HG02970 (cell line): Measurements from ENCODE around the gene TMEM203.

Experiments
- ATAC-seq: cut with Tn5 transposase; IDR thresholded peaks from one replicate; pipeline ENCODE4 v1.9.1; 2021; ENCODE audit warnings: mild to moderate bottlenecking, moderate library complexity, moderate number of reproducible peaks; ENCODE audit not compliant: unreplicated experiment, low FRiP score

TMEM203 gene

GRCh38 chr9:137198051-137198901 is 7.2 kb downstream of the TMEM203 start:
- no peak for ATAC-seq

DNA sequence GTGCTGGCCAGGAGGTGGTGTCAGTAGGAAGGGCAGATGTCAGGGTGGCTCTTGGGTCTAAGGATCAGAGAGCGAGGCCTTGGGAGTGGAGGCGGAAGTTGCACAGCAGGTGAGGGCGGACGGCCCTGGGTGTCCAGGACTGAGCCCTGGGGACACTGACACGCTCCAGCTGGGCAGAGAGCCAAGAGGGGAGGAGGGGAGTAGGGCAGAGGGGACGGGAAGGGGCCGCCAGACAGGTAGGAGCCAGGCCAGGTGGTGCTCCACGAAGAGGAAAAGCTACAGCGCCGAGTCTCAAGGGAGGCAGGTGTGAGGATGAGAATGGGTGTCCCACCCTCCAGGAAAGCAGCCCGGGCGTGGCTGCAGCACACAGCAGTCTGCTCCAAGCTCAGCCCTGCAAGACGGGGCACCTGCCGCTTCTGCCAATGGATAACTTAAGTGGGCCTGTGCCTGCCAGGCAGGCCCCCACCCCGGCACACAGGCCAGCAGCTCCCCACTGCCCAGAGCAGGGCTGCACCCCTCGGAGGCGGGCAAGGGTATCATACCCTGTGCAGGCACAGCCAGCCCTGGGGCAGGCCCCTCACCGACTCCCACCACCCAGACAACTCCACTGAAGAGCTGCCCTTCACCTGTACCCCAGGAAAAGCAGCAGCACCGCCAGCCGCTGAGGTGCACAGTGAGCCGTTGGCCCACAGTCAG is 9.8 kb downstream of the TMEM203 start:
- ATAC-seq = no peak

DNA sequence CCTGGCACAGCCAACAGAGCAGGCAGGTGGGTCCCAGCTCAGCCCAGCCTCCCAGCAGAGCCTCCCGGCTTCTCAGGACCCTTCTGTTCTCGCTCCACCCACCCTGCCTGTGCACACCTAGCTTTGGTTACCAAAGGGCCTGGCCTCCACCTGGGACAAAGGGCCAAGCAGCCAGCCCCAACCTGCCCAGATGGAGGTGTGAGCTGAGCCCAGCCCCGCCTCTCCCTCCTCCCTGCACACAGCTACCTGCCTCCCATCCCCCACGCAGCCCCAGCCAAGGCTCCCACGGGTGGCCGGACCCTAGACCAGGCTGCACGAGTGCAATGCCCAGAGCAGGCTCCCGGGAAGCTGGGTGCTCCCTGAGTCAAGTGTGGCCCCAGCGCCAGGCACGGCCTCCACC is 10.5 kb downstream of the TMEM203 start:
- no peak for ATAC-seq

- no peak for ATAC-seq
Measured at GRCh38 chr9:137194388-137194787, 11.1 kb downstream of the TMEM203 start.

GRCh38 chr9:137193771-137194170 is 11.7 kb downstream of the TMEM203 start:
- no peak for ATAC-seq

DNA sequence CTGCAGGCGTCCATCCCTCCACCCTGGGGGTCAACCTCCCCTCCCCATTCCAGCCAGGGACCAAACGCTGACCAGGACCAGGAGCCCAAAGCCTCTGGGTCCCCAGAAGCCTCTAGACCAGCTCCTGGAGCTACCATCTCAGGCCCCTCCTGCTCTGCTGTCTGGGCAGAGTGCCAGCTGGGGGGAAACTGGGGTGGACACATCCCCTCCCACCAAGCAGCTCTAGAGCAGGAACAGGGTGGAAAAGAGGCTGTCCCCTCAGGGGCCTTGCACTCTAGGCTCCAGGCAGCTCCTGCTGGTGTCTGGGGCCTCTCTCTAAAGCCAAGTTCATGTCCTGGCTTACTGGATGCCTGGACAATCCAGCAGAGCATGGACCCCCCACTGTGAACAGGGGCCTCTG is 12.6 kb downstream of the TMEM203 start:
- no peak for ATAC-seq

DNA sequence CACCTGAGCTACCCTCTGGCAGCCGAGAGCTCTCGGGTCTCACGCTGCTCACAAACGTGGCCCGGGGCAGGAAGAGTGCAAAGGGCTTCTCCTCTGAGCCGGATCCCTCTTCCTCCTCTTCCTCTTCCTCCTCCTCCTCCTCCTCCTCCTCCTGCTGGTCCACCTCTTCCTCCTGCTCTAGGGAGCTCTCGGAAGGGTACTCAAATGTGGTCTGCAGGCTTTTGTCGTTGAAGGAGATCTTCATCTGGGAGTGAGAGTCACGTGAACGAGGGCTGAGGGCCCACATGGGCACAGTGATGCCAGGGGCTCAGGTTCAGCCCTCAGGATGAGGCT is 13.0 kb downstream of the TMEM203 start:
- no peak for ATAC-seq

DNA sequence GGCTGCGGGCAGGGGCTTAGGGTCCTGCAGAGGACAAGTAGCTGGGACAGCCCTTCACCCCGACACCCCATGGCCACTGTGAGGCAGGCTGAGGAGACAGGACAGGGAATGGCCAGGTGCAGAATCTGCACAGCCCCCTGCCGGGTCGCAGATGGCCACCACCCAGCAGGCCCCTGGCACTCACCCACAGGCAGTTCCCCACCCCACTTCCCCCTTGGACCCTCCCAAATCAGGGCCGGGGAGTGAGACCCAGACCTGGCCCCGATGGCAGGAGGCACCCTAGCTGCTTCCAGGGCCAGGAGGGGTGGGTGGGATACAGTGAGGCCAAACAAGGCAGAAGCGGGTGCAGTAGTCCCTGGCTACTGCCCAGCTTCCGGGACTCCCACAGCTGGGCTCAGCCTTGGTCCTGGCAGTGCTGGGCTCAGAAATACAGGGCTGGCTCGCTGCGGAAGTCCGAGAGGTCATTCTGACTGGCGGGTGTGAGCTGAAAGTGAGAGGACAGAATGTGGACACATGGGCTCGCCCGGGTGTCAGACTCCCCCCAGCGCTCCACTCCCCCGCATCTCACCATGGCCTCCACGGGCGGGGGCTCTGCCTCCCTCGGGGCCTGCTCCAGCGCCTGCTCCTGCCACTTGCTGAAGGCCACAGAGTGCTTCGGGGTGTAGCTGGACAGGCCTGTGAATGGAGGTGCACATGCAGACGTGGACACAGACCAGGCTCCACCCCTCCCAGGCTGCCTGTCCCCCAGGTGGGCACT is 13.6 kb downstream of the TMEM203 start:
- no peak for ATAC-seq

- ATAC-seq = no peak
Measured at GRCh38 chr9:137191245-137191644, 14.2 kb downstream of the TMEM203 start.

GRCh38 chr9:137190315-137190856 is 15.1 kb downstream of the TMEM203 start:
- ATAC-seq = no peak

GRCh38 chr9:137189297-137190295 is 15.9 kb downstream of the TMEM203 start:
- no peak for ATAC-seq

- ATAC-seq = peak; percentile 87
Measured at GRCh38 chr9:137188490-137189296, 16.8 kb downstream of the TMEM203 start, which contains the start of the genes ANAPC2 and SSNA1. ANAPC2 (minus strand) TSS chr9:137188560; CDS start chr9:137188532, 28 bp downstream. SSNA1 (plus strand) TSS chr9:137188676; CDS start chr9:137188727, 51 bp downstream.

- ATAC-seq = no peak
Measured at GRCh38 chr9:137188086-137188489, 17.4 kb downstream of the TMEM203 start.

DNA sequence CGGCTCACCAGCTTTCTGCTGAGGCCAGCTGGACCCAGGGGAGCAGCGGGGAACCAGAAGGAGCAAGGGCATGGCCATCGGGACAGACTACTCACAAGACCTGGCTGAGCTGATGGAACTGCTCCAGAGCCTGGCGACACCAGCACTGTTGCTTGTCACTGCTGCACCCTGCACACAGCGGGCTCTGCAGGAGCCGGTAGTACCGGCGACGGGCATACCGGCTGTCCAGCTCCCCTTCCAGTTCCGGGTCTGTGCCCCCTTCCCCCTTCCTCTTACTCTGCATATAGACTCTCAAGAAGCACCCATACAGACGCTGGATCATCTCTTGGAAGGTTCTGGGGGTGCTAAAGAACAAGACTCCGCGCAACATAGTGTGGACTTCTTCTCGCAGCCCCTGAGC is 18.1 kb downstream of the TMEM203 start:
- ATAC-seq = no peak

- ATAC-seq = no peak
Measured at GRCh38 chr9:137186385-137186784, 19.1 kb downstream of the TMEM203 start.

DNA sequence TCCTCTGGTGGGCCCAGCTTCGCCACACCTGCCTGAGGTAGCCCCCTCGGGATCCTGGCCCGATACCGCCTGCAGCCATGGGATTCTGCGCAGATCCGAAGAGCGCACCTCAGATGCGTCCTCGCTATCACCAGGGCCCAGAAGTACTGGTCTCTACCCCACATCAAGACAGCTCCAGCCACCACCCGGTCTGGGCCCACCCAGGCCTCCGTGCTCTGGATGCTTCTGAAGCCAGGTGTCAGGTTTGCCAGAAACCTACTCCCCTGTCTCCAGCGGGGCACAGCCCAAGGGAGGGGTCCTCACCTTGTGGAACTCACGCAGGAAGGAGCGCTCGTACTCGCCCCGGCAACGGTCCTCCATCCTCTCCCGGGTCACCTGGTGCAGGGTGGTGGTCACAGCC is 19.5 kb downstream of the TMEM203 start:
- ATAC-seq = no peak

DNA sequence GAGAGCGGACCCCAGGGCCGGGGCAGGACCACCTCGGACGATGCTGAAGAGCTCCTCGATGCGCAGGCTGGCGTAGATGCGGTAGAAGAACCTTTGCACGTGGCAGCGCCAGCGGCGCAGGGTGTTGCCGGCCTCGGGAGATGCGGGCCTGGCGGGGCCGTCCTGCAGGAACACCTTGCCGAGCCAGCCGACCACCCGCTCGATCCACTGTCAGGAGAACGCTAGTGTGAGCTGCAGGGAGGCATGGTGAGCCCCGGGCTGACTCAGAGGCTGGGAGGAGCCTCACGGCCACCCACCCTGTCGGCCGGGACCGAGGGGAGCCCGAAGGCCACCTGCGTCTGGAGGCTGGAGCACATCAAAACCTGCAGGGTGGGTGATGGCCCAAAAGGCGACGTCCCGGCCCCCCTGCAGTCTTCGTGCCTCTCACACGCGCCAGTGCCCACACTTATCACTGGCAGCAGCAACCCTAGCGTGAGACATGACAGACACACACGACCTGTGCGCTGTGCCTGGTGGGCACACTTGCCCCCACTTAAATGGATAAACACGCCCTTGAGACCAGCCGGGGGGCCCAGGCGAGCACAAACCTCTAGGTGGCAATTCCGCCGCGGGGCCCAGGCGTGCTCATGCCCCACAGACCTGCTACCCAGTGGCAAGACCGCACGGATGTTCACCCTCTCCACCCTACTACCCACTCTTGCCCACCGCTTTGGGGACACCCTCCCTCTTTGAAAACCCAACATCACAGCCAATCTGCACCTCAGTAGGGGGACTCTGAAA is 20.4 kb downstream of the TMEM203 start:
- ATAC-seq = no peak

DNA sequence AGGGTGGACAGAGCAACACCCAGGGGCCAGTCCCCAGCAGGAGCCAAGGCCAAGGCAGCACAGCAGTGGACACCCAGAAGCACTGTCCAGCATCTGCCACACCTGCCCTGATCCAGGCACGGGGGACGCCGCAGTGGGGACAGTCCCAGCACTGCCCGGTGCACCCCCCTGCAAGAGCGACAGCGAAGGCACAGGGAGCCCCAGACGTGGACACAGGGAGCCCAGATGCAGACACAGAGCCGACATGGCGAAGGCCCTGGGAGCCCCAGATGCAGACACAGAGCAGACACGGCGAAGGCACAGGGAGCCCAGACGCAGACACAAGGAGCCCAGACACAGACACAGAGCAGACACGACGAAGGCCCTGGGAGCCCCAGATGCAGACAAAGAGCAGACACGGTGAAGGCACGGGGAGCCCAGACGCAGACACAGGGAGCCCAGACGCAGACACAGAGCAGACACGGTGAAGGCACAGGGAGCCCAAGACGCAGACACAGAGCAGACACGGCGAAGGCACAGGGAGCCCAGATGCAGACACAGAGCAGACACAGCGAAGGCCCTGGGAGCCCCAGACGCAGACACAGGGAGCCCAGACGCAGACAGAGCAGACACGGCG is 21.4 kb downstream of the TMEM203 start:
- no peak for ATAC-seq
